Hepatic stellate cell (primary cell): ENCODE data around the gene SCN9A.

Experiments used
- DNase-seq: peaks from one replicate; pipeline ENCODE4 v3.0.0; 2011; ENCODE audit warnings: low spot score

Gene SCN9A

GRCh38 chr2:166173263-166173662, 202.5 kb downstream of the SCN9A start:
- DNase-seq, result no peak

GRCh38 chr2:166171216-166171615, 204.5 kb downstream of the SCN9A start:
- no peak for DNase-seq

GRCh38 chr2:166170356-166170755, 205.4 kb downstream of the SCN9A start:
- no peak for DNase-seq

- DNase-seq, result no peak
Measured at GRCh38 chr2:166167449-166167848, 208.3 kb downstream of the SCN9A start.

- no peak for DNase-seq
Measured at GRCh38 chr2:166163775-166164174, 212.0 kb downstream of the SCN9A start.

GRCh38 chr2:166158546-166158945, 217.2 kb downstream of the SCN9A start:
- DNase-seq, result no peak

GRCh38 chr2:166157578-166157977, 218.2 kb downstream of the SCN9A start:
- DNase-seq, result no peak

- DNase-seq, result no peak
Measured at GRCh38 chr2:166156985-166157490, 218.7 kb downstream of the SCN9A start.

- no peak for DNase-seq
Measured at GRCh38 chr2:166155589-166155988, 220.2 kb downstream of the SCN9A start.

- DNase-seq, result no peak
Measured at GRCh38 chr2:166154685-166155338, 220.9 kb downstream of the SCN9A start.

- no peak for DNase-seq
Measured at GRCh38 chr2:166152064-166152463, 223.7 kb downstream of the SCN9A start.

GRCh38 chr2:166148500-166149400, 227.0 kb downstream of the SCN9A start:
- DNase-seq, result no peak

GRCh38 chr2:166147883-166148282, 227.9 kb downstream of the SCN9A start:
- DNase-seq, result no peak
